CD14-positive monocyte (primary cell): ENCODE results near the gene MORN1. TPM values are rescaled to one million over a fixed set of nuclear protein-coding genes. Genes with fewer than 3 reads are reported as not detected.

Experiments used
- DNase-seq, 3 donors: peaks; one replicate each; pipeline ENCODE4 v3.0.0-alpha.2; 2011 to 2022
- H2AFZ ChIP-seq: 2 replicates; pipeline ENCODE4 v1.6.0; 2012; ENCODE audit warnings: mild to moderate bottlenecking, low read depth, low read length, inconsistent platforms; ENCODE audit not compliant: insufficient read depth, poor library complexity, severe bottlenecking
- H3K27ac ChIP-seq, 2 donors: 1 replicate in 1 of 2; 2 replicates in 1 of 2; pipeline ENCODE4 v1.5.1; 2012 to 2013; ENCODE audit warnings: low read length in 2 of 2, control low read depth in 1 of 2, inconsistent platforms in 1 of 2, low read depth in 1 of 2, mild to moderate bottlenecking in 1 of 2
- H3K27me3 ChIP-seq, 2 donors: one replicate each; pipeline versions ENCODE4 v1.6.0 to v1.6.1; 2011 to 2013; ENCODE audit warnings: low read length in 2 of 2; ENCODE audit not compliant: control insufficient read depth in 2 of 2, insufficient read depth in 2 of 2
- H3K36me3 ChIP-seq, 2 donors: replicated peaks in 1 of 2; 1 replicate in 1 of 2; 2 replicates in 1 of 2; pipeline versions ENCODE4 v1.5.1 to v1.6.1; 2012 to 2013; ENCODE audit warnings: low read length in 2 of 2, control low read depth in 1 of 2, inconsistent platforms in 1 of 2, mild to moderate bottlenecking in 1 of 2; ENCODE audit not compliant: insufficient read depth in 2 of 2, control insufficient read depth in 1 of 2
- H3K4me1 ChIP-seq, 2 donors: 1 replicate in 1 of 2; 2 replicates in 1 of 2; pipeline versions ENCODE4 v1.5.1 to v1.6.1; 2012 to 2013; ENCODE audit warnings: low read length in 2 of 2, control low read depth in 1 of 2, inconsistent platforms in 1 of 2, mild to moderate bottlenecking in 1 of 2, moderate library complexity in 1 of 2; ENCODE audit not compliant: insufficient read depth in 2 of 2, control insufficient read depth in 1 of 2
- H3K4me2 ChIP-seq: replicated peaks from 2 replicates; pipeline ENCODE3; 2012; ENCODE audit warnings: low read length, moderate library complexity, mild to moderate bottlenecking; ENCODE audit not compliant: poor library complexity, severe bottlenecking; ENCODE audit errors: extremely low read depth
- H3K4me3 ChIP-seq, 3 experiments: fragments of 200-600 bp in 1 of 3; sonication (generic) in 1 of 3; replicated peaks in 1 of 3; 1 replicate in 2 of 3; 2 replicates in 1 of 3; pipeline ENCODE4 v1.5.1; 2011 to 2013; ENCODE audit warnings: low read length in 3 of 3, mild to moderate bottlenecking in 3 of 3, control low read depth in 2 of 3, low read depth in 2 of 3, inconsistent platforms in 1 of 3, moderate library complexity in 1 of 3
- H3K79me2 ChIP-seq: 2 replicates; pipeline ENCODE4 v1.6.0; 2012; ENCODE audit warnings: mild to moderate bottlenecking, control low read depth, inconsistent platforms, low read length, moderate library complexity; ENCODE audit not compliant: insufficient read depth
- H3K9ac ChIP-seq: 2 replicates; pipeline ENCODE4 v1.6.0; 2017; ENCODE audit warnings: low read length, mild to moderate bottlenecking; ENCODE audit not compliant: insufficient read depth, poor library complexity, severe bottlenecking
- H3K9me3 ChIP-seq, 2 donors: replicated peaks in 1 of 2; 1 replicate in 1 of 2; 2 replicates in 1 of 2; pipeline versions ENCODE4 v1.5.1 to v1.6.1; 2012 to 2013; ENCODE audit warnings: low read length in 2 of 2, control low read depth in 1 of 2; ENCODE audit not compliant: control insufficient read depth in 1 of 2, insufficient read depth in 1 of 2
- H4K20me1 ChIP-seq: 2 replicates; pipeline ENCODE4 v1.6.0; 2012; ENCODE audit warnings: mild to moderate bottlenecking, low read length, control low read depth, moderate library complexity; ENCODE audit not compliant: insufficient read depth
- H3K27ac Mint-ChIP-seq, 7 donors: one replicate each; pipeline ENCODE4 v1.8.0; 2020; ENCODE audit warnings: mild to moderate bottlenecking in 7 of 7, mixed read lengths in 7 of 7, moderate library complexity in 6 of 7, inconsistent platforms in 2 of 7
- H3K27me3 Mint-ChIP-seq, 3 donors: one replicate each; pipeline ENCODE4 v1.8.0; 2021 to 2022; ENCODE audit warnings: low read depth in 3 of 3, mild to moderate bottlenecking in 3 of 3, mixed read lengths in 3 of 3, moderate library complexity in 3 of 3, inconsistent platforms in 1 of 3
- H3K36me3 Mint-ChIP-seq, 2 donors: one replicate each; pipeline ENCODE4 v1.8.0; 2020; ENCODE audit warnings: mixed read lengths in 2 of 2, inconsistent platforms in 1 of 2, mild to moderate bottlenecking in 1 of 2
- H3K4me1 Mint-ChIP-seq: one replicate; pipeline ENCODE4 v1.8.0; 2020; ENCODE audit warnings: mild to moderate bottlenecking, mixed read lengths
- H3K4me3 Mint-ChIP-seq, 2 donors: one replicate each; pipeline ENCODE4 v1.8.0; 2020; ENCODE audit warnings: mild to moderate bottlenecking in 2 of 2, mixed read lengths in 2 of 2, moderate library complexity in 1 of 2
- H3K9me3 Mint-ChIP-seq, 7 donors: one replicate each; pipeline ENCODE4 v1.8.0; 2020 to 2022; ENCODE audit warnings: mixed read lengths in 7 of 7, mild to moderate bottlenecking in 6 of 7, moderate library complexity in 6 of 7, inconsistent platforms in 2 of 7
- WGBS: methylation state at CpG from one replicate; pipeline ENCODE4 v1.1.5; 2013; ENCODE audit warnings: missing lambda C conversion rate; ENCODE audit not compliant: insufficient coverage; 5-methylcytosine and 5-hydroxymethylcytosine counted together
- intact Hi-C, 2 donors: fragments of 100-400 bp; cut with micrococcal nuclease; formaldehyde crosslinking; loops; one replicate each; pipeline versions ENCODE4 v1.15.0 to v1.15.1; 2023
- polyA plus RNA-seq, 3 donors: library from polyadenylated mRNA; depleted of rRNA in 1 of 3; unstranded in 2 of 3; stranded (reverse) in 1 of 3; fragments of 300-500 nt in 2 of 3; fragments of >200 nt in 1 of 3; fragmentation: Illumina TruSeq in 2 of 3; gene quantifications; 1 replicate in 2 of 3; 2 replicates in 1 of 3; pipeline ENCODE4 v1.2.3, GENCODE V29; 2012 to 2021
- TF ChIP-seq, protein P1 (sequence below): fragments of 200-600 bp; IDR thresholded peaks from one replicate; pipeline ENCODE4 v1.8.0; 2022; ENCODE audit warnings: antibody characterized with exemption, mild to moderate bottlenecking

MORN1 gene
- polyA plus RNA-seq, 3 donors, result 1.5 to 3.0 (median 1.7) TPM

DNA sequence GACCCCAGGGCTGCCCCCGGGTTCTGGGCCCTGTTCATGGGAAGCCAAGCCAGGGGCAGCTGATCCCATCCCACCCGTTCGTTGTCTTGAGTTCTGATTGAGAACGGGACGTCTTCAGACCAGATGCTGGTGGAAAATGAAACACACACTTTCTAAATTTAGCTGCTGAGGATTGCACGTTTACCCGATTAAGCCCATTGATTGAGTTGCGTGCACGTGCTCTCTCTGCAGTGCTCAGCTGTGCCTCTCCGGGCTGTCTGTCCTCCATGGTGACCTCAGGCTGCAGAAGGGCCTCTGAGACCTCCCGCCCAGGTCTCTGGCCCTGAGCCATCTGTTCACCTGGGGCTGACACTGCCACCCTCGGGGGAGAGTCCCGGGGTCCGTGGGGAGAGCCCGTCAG lies 48.0 kb upstream of the MORN1 start:
- H4K20me1 ChIP-seq, result no peaks in the 10 kb centered on the region
- intact Hi-C loops, result no loop called here
- WGBS, result 85% methylated on average over 15 of the region's 15 CpGs
- no peak overlapping the region for H3K4me2 ChIP-seq
- H2AFZ ChIP-seq, result no peak overlapping the region
- H3K9me3 Mint-ChIP-seq, result peaks cover 0 to 3% (median 0%) of the 10 kb centered on the region in 7 donors
- no peak overlapping the region for H3K27ac ChIP-seq
- H3K4me3 ChIP-seq, result no peak overlapping the region
- no peak overlapping the region for H3K4me3 Mint-ChIP-seq
- no peak overlapping the region for H3K27ac Mint-ChIP-seq
- H3K4me1 Mint-ChIP-seq, result no peaks in the 10 kb centered on the region
- H3K9me3 ChIP-seq, result no peaks in the 10 kb centered on the region
- no peaks in the 10 kb centered on the region for H3K4me1 ChIP-seq
- H3K36me3 Mint-ChIP-seq, result no peaks in the 10 kb centered on the region
- H3K9ac ChIP-seq, result no peak overlapping the region
- peaks cover 0 to 15% of the 10 kb centered on the region in 2 donors for H3K27me3 ChIP-seq
- DNase-seq, result no peak
- TF ChIP-seq, protein P1, sequence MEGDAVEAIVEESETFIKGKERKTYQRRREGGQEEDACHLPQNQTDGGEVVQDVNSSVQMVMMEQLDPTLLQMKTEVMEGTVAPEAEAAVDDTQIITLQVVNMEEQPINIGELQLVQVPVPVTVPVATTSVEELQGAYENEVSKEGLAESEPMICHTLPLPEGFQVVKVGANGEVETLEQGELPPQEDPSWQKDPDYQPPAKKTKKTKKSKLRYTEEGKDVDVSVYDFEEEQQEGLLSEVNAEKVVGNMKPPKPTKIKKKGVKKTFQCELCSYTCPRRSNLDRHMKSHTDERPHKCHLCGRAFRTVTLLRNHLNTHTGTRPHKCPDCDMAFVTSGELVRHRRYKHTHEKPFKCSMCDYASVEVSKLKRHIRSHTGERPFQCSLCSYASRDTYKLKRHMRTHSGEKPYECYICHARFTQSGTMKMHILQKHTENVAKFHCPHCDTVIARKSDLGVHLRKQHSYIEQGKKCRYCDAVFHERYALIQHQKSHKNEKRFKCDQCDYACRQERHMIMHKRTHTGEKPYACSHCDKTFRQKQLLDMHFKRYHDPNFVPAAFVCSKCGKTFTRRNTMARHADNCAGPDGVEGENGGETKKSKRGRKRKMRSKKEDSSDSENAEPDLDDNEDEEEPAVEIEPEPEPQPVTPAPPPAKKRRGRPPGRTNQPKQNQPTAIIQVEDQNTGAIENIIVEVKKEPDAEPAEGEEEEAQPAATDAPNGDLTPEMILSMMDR, result no peak
- H3K79me2 ChIP-seq, result no peaks in the 10 kb centered on the region
- H3K27me3 Mint-ChIP-seq, result peaks cover 17 to 35% (median 22%) of the 10 kb centered on the region in 3 donors
- no peaks in the 10 kb centered on the region for H3K36me3 ChIP-seq

DNA sequence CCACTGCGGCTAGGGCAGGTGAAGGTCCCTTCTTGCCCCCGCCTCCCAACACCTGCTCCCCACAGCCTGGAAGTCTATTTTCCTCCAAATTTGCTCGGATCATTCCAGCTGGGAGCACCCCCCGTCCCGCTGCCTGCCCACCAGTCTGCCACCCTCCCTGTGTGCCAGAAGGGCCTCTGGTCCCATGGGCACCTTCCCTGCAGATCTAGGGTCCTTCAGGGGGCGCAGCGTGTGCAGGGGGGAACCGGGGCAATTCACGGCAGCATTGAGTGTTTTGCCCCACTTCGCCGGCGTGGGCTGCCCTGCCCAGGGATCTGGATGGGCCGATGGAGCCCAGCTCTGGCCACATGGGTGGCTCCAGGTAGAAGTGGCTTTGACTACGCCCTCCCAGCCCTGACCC lies 47.3 kb upstream of the MORN1 start:
- Histone ChIP-seq H4K20me1 (no peaks in the 10 kb centered on the region), H3K4me3 (no peak overlapping the region), H3K79me2 (no peaks in the 10 kb centered on the region), H3K4me1 (no peaks in the 10 kb centered on the region), H3K4me2 (no peak overlapping the region), H3K36me3 (no peaks in the 10 kb centered on the region), H3K9me3 (no peaks in the 10 kb centered on the region), H3K9ac (no peak overlapping the region), H3K27ac (no peak overlapping the region), H2AFZ (no peak overlapping the region), H3K27me3 (peaks cover 0 to 11% of the 10 kb centered on the region in 2 donors)
- no peaks in the 10 kb centered on the region for H3K36me3 Mint-ChIP-seq
- no peak for DNase-seq
- no peak overlapping the region for H3K4me3 Mint-ChIP-seq
- WGBS, result 89% methylated on average over 10 of the region's 14 CpGs
- H3K27ac Mint-ChIP-seq, result no peak overlapping the region
- H3K9me3 Mint-ChIP-seq, result peaks cover 0 to 3% (median 0%) of the 10 kb centered on the region in 7 donors
- no peaks in the 10 kb centered on the region for H3K4me1 Mint-ChIP-seq
- TF ChIP-seq, protein P1, result no peak
- intact Hi-C loops, result no loop called here
- H3K27me3 Mint-ChIP-seq, result peaks cover 12 to 33% (median 18%) of the 10 kb centered on the region in 3 donors
